HFFc6 (cell line): ENCODE results near the gene ABHD11. TPM values are rescaled to one million over a fixed set of nuclear protein-coding genes. Genes with fewer than 3 reads are reported as not detected.

Source experiments
- DNase-seq: peaks from one replicate; pipeline ENCODE4 v3.0.0-alpha.2; 2018
- H3K27ac Mint-ChIP-seq: 2 replicates; pipeline ENCODE4 v1.8.0; 2020; ENCODE audit warnings: mild to moderate bottlenecking, mixed read lengths
- H3K27me3 Mint-ChIP-seq: 2 replicates; pipeline ENCODE4 v1.8.0; 2021; ENCODE audit warnings: mild to moderate bottlenecking, moderate library complexity, mixed read lengths; ENCODE audit not compliant: insufficient read depth
- H3K36me3 Mint-ChIP-seq: 2 replicates; pipeline ENCODE4 v1.8.0; 2021; ENCODE audit warnings: low read depth, mixed read lengths
- H3K4me1 Mint-ChIP-seq: 2 replicates; pipeline ENCODE4 v1.8.0; 2020; ENCODE audit warnings: low read depth, mixed read lengths
- H3K4me3 Mint-ChIP-seq: 2 replicates; pipeline ENCODE4 v1.8.0; 2020; ENCODE audit warnings: mild to moderate bottlenecking, moderate library complexity, mixed read lengths
- H3K9me3 Mint-ChIP-seq: 2 replicates; pipeline ENCODE4 v1.8.0; 2020; ENCODE audit warnings: mild to moderate bottlenecking, mixed read lengths
- total RNA-seq, 6 experiments: library from RNA; stranded (reverse); fragmentation: NEBNext Ultra II Directional; extraction: Animal tissue kit (Norgen Biotek cat#: 25700); gene quantifications; 2 replicates in 1 of 6; 3 replicates in 5 of 6; pipeline ENCODE4 v1.2.3, GENCODE V29; 2021
- TF ChIP-seq, protein P1 (sequence below): fragments of 200-600 bp; sonication (generic); IDR thresholded peaks from 2 replicates; pipeline ENCODE4 v1.5.0; 2021; ENCODE audit warnings: antibody characterized with exemption, mild to moderate bottlenecking

ABHD11 gene
- total RNA-seq, 6 experiments from 2014 or later = 10.3 to 18.6 (median 16.8) TPM

GRCh38 chr7:73700581-73701134 lies 37.9 kb downstream of the ABHD11 start:
- Mint-ChIP-seq H3K4me3 (no peak overlapping the region), H3K9me3 (no peaks in the 10 kb centered on the region), H3K27me3 (peaks cover 2% of the 10 kb centered on the region), H3K27ac (no peak overlapping the region), H3K36me3 (peaks cover 21% of the 10 kb centered on the region), H3K4me1 (peaks cover 7% of the 10 kb centered on the region; the same call in 1 of the 2 replicates)
- TF ChIP-seq, protein P1, sequence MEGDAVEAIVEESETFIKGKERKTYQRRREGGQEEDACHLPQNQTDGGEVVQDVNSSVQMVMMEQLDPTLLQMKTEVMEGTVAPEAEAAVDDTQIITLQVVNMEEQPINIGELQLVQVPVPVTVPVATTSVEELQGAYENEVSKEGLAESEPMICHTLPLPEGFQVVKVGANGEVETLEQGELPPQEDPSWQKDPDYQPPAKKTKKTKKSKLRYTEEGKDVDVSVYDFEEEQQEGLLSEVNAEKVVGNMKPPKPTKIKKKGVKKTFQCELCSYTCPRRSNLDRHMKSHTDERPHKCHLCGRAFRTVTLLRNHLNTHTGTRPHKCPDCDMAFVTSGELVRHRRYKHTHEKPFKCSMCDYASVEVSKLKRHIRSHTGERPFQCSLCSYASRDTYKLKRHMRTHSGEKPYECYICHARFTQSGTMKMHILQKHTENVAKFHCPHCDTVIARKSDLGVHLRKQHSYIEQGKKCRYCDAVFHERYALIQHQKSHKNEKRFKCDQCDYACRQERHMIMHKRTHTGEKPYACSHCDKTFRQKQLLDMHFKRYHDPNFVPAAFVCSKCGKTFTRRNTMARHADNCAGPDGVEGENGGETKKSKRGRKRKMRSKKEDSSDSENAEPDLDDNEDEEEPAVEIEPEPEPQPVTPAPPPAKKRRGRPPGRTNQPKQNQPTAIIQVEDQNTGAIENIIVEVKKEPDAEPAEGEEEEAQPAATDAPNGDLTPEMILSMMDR = no peak
- DNase-seq = no peak

- H3K4me1 Mint-ChIP-seq = peaks cover under 1% of the 10 kb centered on the region; the same call in 1 of the 2 replicates
- peaks cover 2% of the 10 kb centered on the region for H3K27me3 Mint-ChIP-seq
- DNase-seq = no peak
- H3K36me3 Mint-ChIP-seq = peaks cover 21% of the 10 kb centered on the region
- no peak overlapping the region for H3K27ac Mint-ChIP-seq
- H3K4me3 Mint-ChIP-seq = no peak overlapping the region
- TF ChIP-seq, protein P1 = no peak
- no peaks in the 10 kb centered on the region for H3K9me3 Mint-ChIP-seq
These were observed 38.6 kb downstream of the ABHD11 start for GRCh38 chr7:73700069-73700423.

DNA sequence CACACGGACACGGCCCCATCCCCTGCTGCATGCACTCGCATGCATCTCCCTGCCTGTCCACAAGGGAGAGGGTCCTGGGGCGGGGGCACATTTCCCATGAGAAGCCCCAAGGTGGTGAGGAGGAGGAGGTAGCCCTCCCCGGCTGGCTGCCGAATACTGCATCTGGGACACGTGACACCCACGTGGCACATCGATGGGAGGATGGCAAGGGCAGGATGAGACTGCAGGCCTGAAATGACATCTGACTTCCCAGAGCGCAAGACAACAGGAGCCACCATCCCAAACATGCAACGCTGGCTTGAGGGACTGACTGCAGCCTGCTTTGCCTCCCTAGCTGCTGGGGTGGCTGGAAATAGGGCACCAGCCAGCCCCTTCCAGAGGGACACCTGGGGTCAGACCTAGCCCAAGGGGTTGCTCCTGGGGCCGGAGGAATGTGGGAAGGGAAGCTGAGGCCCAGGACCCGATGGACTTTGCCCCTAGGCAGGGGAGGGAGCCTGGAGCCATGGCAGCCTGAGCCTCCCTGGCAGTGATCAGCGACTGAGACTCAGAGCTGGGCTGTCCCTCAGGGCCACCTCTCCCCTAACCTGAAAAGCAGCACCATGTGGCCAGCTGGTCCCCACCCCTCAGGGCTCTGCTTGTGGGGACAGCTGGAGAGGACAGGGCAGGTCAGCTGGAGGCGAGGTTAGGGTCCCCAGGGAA lies 39.1 kb downstream of the ABHD11 start:
- Mint-ChIP-seq H3K9me3 (no peaks in the 10 kb centered on the region), H3K4me1 (no peaks in the 10 kb centered on the region), H3K36me3 (peaks cover 23% of the 10 kb centered on the region), H3K27me3 (peaks cover 2% of the 10 kb centered on the region), H3K4me3 (no peak overlapping the region), H3K27ac (no peak overlapping the region)
- no peak for DNase-seq
- TF ChIP-seq, protein P1 = peak; percentile 19

GRCh38 chr7:73698410-73698809 lies 40.2 kb downstream of the ABHD11 start:
- Mint-ChIP-seq H3K4me3 (no peak overlapping the region), H3K4me1 (no peaks in the 10 kb centered on the region), H3K27me3 (peaks cover 2% of the 10 kb centered on the region), H3K27ac (peak overlapping the region; percentile 27), H3K9me3 (no peaks in the 10 kb centered on the region), H3K36me3 (peaks cover 27% of the 10 kb centered on the region)
- TF ChIP-seq, protein P1 = no peak
- no peak for DNase-seq

- DNase-seq = no peak
- TF ChIP-seq, protein P1 = no peak
- no peak overlapping the region for H3K27ac Mint-ChIP-seq
- no peak overlapping the region for H3K4me3 Mint-ChIP-seq
- peaks cover 2% of the 10 kb centered on the region; the same call in 1 of the 2 replicates for H3K27me3 Mint-ChIP-seq
- no peaks in the 10 kb centered on the region for H3K9me3 Mint-ChIP-seq
- H3K36me3 Mint-ChIP-seq = peaks cover 22% of the 10 kb centered on the region; the same call in 1 of the 2 replicates
- H3K4me1 Mint-ChIP-seq = no peaks in the 10 kb centered on the region
These were observed 42.2 kb downstream of the ABHD11 start for GRCh38 chr7:73696372-73696771.
